ENCODE results near the gene PTPRN2. TPM values are rescaled to one million over a fixed set of nuclear protein-coding genes. Genes with fewer than 3 reads are reported as not detected.

PTPRN2 gene
- total and polyA plus RNA-seq, 3 experiments from 2014 or later = 0.33 to 1.2 (median 0.42) TPM

DNA sequence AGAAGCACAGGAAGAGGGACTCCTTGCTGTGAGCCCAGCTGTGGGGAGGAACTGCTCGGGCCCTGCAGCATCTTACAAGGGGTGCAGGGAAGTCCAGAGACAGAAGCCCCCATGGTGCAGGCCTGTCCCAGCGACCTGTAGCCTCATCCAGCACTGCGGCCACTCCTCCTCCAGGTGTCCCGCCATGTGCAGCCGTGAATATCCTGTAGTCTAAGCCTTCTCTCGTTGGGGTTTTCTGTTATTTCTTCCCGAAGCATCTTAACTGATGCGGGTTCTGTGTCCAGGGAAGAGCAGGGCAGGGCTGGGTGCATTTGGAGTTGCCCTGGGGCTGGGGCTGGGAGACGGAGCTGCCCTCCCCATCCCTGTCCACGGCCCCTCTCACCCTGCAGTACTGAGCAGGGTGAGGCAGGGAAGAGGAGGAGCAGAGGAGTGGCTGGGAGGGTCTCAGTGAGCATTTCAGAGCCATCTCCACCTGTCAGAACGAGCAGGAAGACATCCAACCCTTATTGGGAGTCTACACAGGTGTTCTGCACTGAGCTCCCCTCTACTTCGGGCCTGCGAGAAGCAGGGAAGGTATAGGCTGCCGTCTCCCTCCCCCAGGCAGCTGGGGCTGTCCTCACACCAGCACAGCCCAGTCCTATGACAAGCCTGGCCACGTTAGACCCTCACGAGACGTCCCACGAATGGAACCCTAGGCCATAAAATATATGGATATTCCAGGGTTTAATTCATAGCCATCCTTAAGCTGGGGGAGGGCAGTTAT lies 756.3 kb downstream of the PTPRN2 start:
- H3K27ac Mint-ChIP-seq = no peak overlapping the region
- Histone ChIP-seq H3K27me3 (ENCODE audit: insufficient read depth, low read length, poor library complexity, severe bottlenecking) (no peaks in the 10 kb centered on the region), H3K4me1 (ENCODE audit: insufficient read depth, low read length) (peaks cover 21% of the 10 kb centered on the region), H3K36me3 (ENCODE audit: insufficient read depth, low read length) (no peaks in the 10 kb centered on the region), H3K4me3 (ENCODE audit: low read length) (no peak overlapping the region), H3K27ac (ENCODE audit: low read depth, low read length) (no peak overlapping the region), H3K9me3 (ENCODE audit: low read length) (no peaks in the 10 kb centered on the region)
- no peaks in the 10 kb centered on the region for H3K9me3 Mint-ChIP-seq
- CTCF ChIA-PET = no interaction called here
- no peaks in the 10 kb centered on the region for H3K36me3 Mint-ChIP-seq
- H3K4me1 Mint-ChIP-seq = peaks cover 0 to 5% (median 0%) of the 10 kb centered on the region in 3 donors
- POLR2A ChIA-PET = no interaction called here
- peaks cover 4% of the 10 kb centered on the region in 2 donors for H3K27me3 Mint-ChIP-seq
- H3K4me3 Mint-ChIP-seq = no peak overlapping the region
- no peak for DNase-seq

DNA sequence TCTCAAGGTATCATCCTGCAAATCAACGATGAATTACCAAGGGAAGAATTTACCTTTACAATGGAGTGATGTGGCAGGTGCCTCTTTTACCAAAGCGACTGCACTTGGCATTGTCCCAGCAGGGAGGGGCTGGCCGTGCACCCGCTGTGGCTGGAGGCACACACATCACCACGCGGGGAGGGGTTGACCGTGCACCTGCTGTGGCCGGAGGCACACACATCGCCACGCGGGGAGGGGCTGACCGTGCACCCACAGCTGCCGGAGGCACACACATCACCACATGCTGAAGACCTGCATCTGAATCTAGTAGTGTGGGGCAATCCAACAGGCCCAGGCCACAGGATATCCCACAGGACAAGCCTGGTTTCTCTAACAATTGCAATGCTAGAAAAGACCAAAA lies 757.3 kb downstream of the PTPRN2 start:
- no peak overlapping the region for H3K4me3 ChIP-seq (ENCODE audit: low read length)
- peaks cover 4% of the 10 kb centered on the region in 2 donors for H3K27me3 Mint-ChIP-seq
- no peak overlapping the region for H3K27ac ChIP-seq (ENCODE audit: low read depth, low read length)
- no peak overlapping the region for H3K27ac Mint-ChIP-seq
- no peak overlapping the region for H3K4me3 Mint-ChIP-seq
- H3K4me1 Mint-ChIP-seq = peaks cover 0 to 5% (median 0%) of the 10 kb centered on the region in 3 donors
- H3K4me1 ChIP-seq (ENCODE audit: insufficient read depth, low read length) = peaks cover 26% of the 10 kb centered on the region
- H3K36me3 Mint-ChIP-seq = no peaks in the 10 kb centered on the region
- no peaks in the 10 kb centered on the region for H3K9me3 ChIP-seq (ENCODE audit: low read length)
- H3K9me3 Mint-ChIP-seq = no peaks in the 10 kb centered on the region
- no peaks in the 10 kb centered on the region for H3K36me3 ChIP-seq (ENCODE audit: insufficient read depth, low read length)
- ChIA-PET CTCF (no interaction called here), POLR2A (no interaction called here)
- no peak for DNase-seq
- H3K27me3 ChIP-seq (ENCODE audit: insufficient read depth, low read length, poor library complexity, severe bottlenecking) = no peaks in the 10 kb centered on the region

DNA sequence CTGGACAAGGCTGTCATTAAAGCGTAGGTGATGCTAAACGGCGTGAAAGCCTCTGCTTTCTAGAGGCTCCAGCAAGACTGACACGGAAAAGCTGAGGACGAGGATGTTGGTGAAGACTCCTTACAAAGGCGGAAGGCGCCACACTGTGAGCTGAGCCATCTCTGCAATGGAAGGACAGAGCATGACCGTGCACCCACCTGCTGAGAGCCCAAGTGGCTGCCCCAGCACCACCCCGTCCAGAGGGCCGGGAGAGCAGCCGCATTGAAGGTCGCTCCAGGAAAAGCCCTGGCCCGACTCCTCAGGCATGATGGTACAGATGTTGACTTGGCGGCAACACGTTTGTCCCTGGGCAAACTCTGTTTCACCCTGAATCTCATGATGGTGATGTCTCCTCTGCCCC lies 758.1 kb downstream of the PTPRN2 start:
- Histone ChIP-seq H3K27ac (ENCODE audit: low read depth, low read length) (no peak overlapping the region), H3K9me3 (ENCODE audit: low read length) (no peaks in the 10 kb centered on the region), H3K4me1 (ENCODE audit: insufficient read depth, low read length) (peaks cover 35% of the 10 kb centered on the region), H3K4me3 (ENCODE audit: low read length) (no peak overlapping the region), H3K27me3 (ENCODE audit: insufficient read depth, low read length, poor library complexity, severe bottlenecking) (no peaks in the 10 kb centered on the region), H3K36me3 (ENCODE audit: insufficient read depth, low read length) (no peaks in the 10 kb centered on the region)
- Mint-ChIP-seq H3K27me3 (peaks cover 4% of the 10 kb centered on the region in 2 donors), H3K4me1 (peaks cover 0 to 5% (median 0%) of the 10 kb centered on the region in 3 donors), H3K27ac (no peak overlapping the region), H3K4me3 (no peak overlapping the region), H3K9me3 (no peaks in the 10 kb centered on the region), H3K36me3 (no peaks in the 10 kb centered on the region)
- DNase-seq = no peak
- POLR2A ChIA-PET = no interaction called here
- CTCF ChIA-PET = no interaction called here

DNA sequence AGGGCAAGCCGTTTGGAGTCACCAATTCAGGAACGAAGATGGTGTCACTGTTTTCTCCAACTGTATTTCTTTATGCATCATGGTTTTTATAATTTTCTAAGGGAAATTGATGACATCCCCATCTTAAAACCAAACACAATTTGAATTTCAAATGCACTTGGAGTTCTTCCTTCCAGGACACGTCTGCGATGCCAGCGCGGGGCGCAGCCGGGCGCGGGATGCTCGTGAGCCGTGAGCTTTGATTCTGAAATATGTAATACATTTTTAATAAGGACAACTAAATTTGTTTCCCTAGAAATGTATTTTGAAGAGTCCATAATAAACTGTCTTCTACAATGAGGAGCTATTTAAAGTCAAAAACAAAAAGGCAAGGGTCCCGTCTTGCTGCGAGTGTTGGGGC lies 758.7 kb downstream of the PTPRN2 start:
- Histone ChIP-seq H3K27me3 (ENCODE audit: insufficient read depth, low read length, poor library complexity, severe bottlenecking) (no peaks in the 10 kb centered on the region), H3K27ac (ENCODE audit: low read depth, low read length) (no peak overlapping the region), H3K4me3 (ENCODE audit: low read length) (no peak overlapping the region), H3K36me3 (ENCODE audit: insufficient read depth, low read length) (no peaks in the 10 kb centered on the region), H3K4me1 (ENCODE audit: insufficient read depth, low read length) (peaks cover 36% of the 10 kb centered on the region), H3K9me3 (ENCODE audit: low read length) (no peaks in the 10 kb centered on the region)
- no peaks in the 10 kb centered on the region for H3K36me3 Mint-ChIP-seq
- H3K4me3 Mint-ChIP-seq = no peak overlapping the region
- H3K9me3 Mint-ChIP-seq = no peaks in the 10 kb centered on the region
- no peak overlapping the region for H3K27ac Mint-ChIP-seq
- peaks cover 0 to 5% (median 0%) of the 10 kb centered on the region in 3 donors for H3K4me1 Mint-ChIP-seq
- DNase-seq = no peak
- peaks cover 4% of the 10 kb centered on the region in 2 donors for H3K27me3 Mint-ChIP-seq
- ChIA-PET POLR2A (no interaction called here), CTCF (no interaction called here)

DNA sequence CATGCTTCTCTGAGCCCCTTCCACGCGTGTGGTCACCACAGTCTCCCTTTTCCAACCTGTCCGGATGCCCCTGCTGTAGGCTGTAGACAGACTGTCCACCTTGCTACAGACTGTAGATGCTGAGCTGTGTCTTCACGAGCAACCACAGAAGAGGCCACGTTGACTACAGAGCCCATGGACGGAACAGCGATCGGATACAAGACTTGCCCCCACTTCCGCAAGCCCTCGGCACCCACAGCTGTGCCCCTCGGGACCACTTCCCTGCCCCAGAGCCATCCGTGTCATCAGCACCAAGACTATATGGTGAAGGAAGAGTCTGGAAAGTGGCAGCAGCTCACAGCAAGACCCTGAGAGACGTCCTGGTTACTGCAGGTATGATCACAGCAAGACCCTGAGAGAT lies 759.4 kb downstream of the PTPRN2 start:
- peaks cover 36% of the 10 kb centered on the region for H3K4me1 ChIP-seq (ENCODE audit: insufficient read depth, low read length)
- POLR2A ChIA-PET = no interaction called here
- H3K9me3 Mint-ChIP-seq = no peaks in the 10 kb centered on the region
- H3K4me3 Mint-ChIP-seq = no peak overlapping the region
- H3K4me3 ChIP-seq (ENCODE audit: low read length) = no peak overlapping the region
- no peaks in the 10 kb centered on the region for H3K36me3 ChIP-seq (ENCODE audit: insufficient read depth, low read length)
- CTCF ChIA-PET = no interaction called here
- H3K27ac Mint-ChIP-seq = no peak overlapping the region
- H3K4me1 Mint-ChIP-seq = peaks cover 0 to 5% (median 0%) of the 10 kb centered on the region in 3 donors
- no peaks in the 10 kb centered on the region for H3K27me3 ChIP-seq (ENCODE audit: insufficient read depth, low read length, poor library complexity, severe bottlenecking)
- DNase-seq = no peak
- no peaks in the 10 kb centered on the region for H3K36me3 Mint-ChIP-seq
- peaks cover 4% of the 10 kb centered on the region in 2 donors for H3K27me3 Mint-ChIP-seq
- H3K27ac ChIP-seq (ENCODE audit: low read depth, low read length) = no peak overlapping the region
- no peaks in the 10 kb centered on the region for H3K9me3 ChIP-seq (ENCODE audit: low read length)

DNA sequence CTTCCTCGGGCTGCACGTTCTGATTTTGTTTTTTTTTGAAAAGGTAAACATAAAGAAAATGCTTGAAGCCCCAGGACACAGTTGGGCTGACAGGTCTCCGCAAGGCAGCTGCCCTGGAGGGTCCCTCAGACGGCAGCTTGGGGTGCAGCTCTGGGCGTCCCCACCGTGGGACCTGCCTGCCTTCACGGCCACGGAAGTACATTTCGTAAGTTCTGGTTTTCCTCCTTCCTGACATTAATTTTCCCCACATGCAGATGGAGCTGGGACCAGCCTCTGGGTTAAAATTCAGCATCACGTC lies 759.8 kb downstream of the PTPRN2 start:
- no peak for DNase-seq
- H3K4me1 ChIP-seq (ENCODE audit: insufficient read depth, low read length) = peaks cover 36% of the 10 kb centered on the region
- Mint-ChIP-seq H3K9me3 (no peaks in the 10 kb centered on the region), H3K27me3 (peaks cover 4% of the 10 kb centered on the region in 2 donors), H3K4me3 (no peak overlapping the region), H3K4me1 (peaks cover 0 to 5% (median 0%) of the 10 kb centered on the region in 3 donors), H3K27ac (no peak overlapping the region), H3K36me3 (no peaks in the 10 kb centered on the region)
- H3K9me3 ChIP-seq (ENCODE audit: low read length) = no peaks in the 10 kb centered on the region
- no peak overlapping the region for H3K27ac ChIP-seq (ENCODE audit: low read depth, low read length)
- H3K36me3 ChIP-seq (ENCODE audit: insufficient read depth, low read length) = no peaks in the 10 kb centered on the region
- H3K4me3 ChIP-seq (ENCODE audit: low read length) = no peak overlapping the region
- ChIA-PET POLR2A (no interaction called here), CTCF (no interaction called here)
- no peaks in the 10 kb centered on the region for H3K27me3 ChIP-seq (ENCODE audit: insufficient read depth, low read length, poor library complexity, severe bottlenecking)

DNA sequence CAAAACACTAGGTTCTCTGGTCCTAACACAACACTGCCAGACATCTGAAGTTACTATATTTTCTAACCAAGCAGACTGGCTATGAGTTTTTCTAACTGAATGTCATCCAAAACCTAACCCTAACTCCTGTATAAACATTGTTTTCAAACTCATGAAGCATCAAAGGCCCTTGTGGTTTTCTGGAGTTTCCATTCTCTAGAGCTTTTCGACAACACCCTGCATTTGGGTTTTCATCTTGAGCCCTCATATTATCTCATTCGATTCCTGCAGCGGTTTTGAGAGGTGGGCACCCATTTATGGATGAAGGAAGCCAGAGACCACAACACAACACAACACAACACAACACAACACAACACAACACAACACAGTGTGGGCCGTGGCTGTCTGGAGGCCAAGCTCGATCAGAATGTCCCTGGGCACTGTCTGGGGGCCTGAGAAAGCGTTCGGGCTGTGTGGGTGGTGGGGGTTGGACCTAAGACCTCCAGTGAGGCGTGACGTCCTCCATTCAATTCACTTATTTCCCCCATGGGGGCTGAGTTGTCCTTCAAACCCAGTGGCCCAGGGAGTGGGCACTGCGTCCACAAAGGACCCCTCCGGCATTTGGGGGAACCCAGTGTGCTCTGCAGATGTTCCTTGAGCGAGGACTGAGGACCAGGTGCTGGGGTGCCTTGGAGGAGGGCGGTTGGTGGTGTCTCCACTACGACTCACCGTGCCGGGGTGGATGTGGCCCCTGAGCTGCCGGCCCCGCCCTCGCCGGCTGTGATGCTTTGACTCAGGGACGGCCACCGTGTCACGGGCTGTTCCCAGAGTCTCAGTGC lies 760.4 kb downstream of the PTPRN2 start:
- Mint-ChIP-seq H3K36me3 (no peaks in the 10 kb centered on the region), H3K9me3 (no peaks in the 10 kb centered on the region), H3K4me3 (peak overlapping the region in 1 of 7 donors; percentile 30), H3K27me3 (peaks cover 4% of the 10 kb centered on the region in 2 donors), H3K27ac (no peak overlapping the region), H3K4me1 (peaks cover 0 to 5% (median 0%) of the 10 kb centered on the region in 3 donors)
- H3K27ac ChIP-seq (ENCODE audit: low read depth, low read length) = no peak overlapping the region
- H3K27me3 ChIP-seq (ENCODE audit: insufficient read depth, low read length, poor library complexity, severe bottlenecking) = no peaks in the 10 kb centered on the region
- DNase-seq = peak in 1 of 5 donors; percentile 16
- no peak overlapping the region for H3K4me3 ChIP-seq (ENCODE audit: low read length)
- no peaks in the 10 kb centered on the region for H3K9me3 ChIP-seq (ENCODE audit: low read length)
- no peaks in the 10 kb centered on the region for H3K36me3 ChIP-seq (ENCODE audit: insufficient read depth, low read length)
- CTCF ChIA-PET = no interaction called here
- H3K4me1 ChIP-seq (ENCODE audit: insufficient read depth, low read length) = peaks cover 36% of the 10 kb centered on the region
- POLR2A ChIA-PET = no interaction called here

DNA sequence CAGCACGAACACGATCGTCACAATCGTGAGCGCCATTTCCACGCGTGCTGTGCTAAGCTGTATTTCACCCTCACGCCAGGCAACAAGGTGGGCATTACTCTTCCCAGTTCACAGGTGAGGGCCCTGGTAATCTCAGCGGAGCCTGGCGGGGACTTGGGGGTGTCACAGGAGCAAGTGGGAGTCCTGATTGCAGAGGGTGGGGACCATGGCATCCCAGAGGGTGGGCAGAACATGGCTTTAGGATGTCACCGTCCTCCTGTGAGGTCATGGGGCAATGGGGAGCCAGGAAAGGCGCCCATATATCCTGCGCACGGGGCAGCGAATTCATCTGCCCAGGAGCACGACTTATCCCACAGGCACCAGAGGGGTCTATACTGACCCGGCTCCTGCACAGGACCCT lies 761.1 kb downstream of the PTPRN2 start:
- Histone ChIP-seq H3K4me3 (ENCODE audit: low read length) (no peak overlapping the region), H3K27me3 (ENCODE audit: insufficient read depth, low read length, poor library complexity, severe bottlenecking) (no peaks in the 10 kb centered on the region), H3K27ac (ENCODE audit: low read depth, low read length) (no peak overlapping the region), H3K4me1 (ENCODE audit: insufficient read depth, low read length) (peaks cover 36% of the 10 kb centered on the region), H3K9me3 (ENCODE audit: low read length) (no peaks in the 10 kb centered on the region), H3K36me3 (ENCODE audit: insufficient read depth, low read length) (no peaks in the 10 kb centered on the region)
- no peaks in the 10 kb centered on the region for H3K36me3 Mint-ChIP-seq
- H3K9me3 Mint-ChIP-seq = no peaks in the 10 kb centered on the region
- H3K27ac Mint-ChIP-seq = no peak overlapping the region
- no peak for DNase-seq
- H3K4me3 Mint-ChIP-seq = no peak overlapping the region
- ChIA-PET CTCF (no interaction called here), POLR2A (no interaction called here)
- H3K4me1 Mint-ChIP-seq = peaks cover 0 to 5% (median 0%) of the 10 kb centered on the region in 3 donors
- peaks cover 4% of the 10 kb centered on the region in 2 donors for H3K27me3 Mint-ChIP-seq

Data from CD8-positive, alpha-beta memory T cell (primary cell).